Psoas muscle (tissue), 8 donors: ENCODE data around the gene PYGM. TPM values are rescaled to one million over a fixed set of nuclear protein-coding genes. Genes with fewer than 3 reads are reported as not detected.
A peak's percentile ranks its signal among the peaks of the same experiment; 100 is the strongest.

Experiments
- ATAC-seq, 4 donors: fragments of 200-7000 bp; cut with Tn5 transposase; one replicate each; pipeline ENCODE4 v1.9.1; 2020; ENCODE audit warnings: moderate library complexity in 3 of 4, mild to moderate bottlenecking in 2 of 4
- DNase-seq, 2 donors: peaks; one replicate each; pipeline ENCODE4 v3.0.0-alpha.2; 2020
- H3K27ac ChIP-seq: fragments of 200-600 bp; one replicate; pipeline ENCODE4 v1.8.0; 2022
- H3K27me3 ChIP-seq, 3 donors: fragments of 200-600 bp in 1 of 3; one replicate each; pipeline versions ENCODE4 v1.6.1 to v1.8.0; 2013 to 2022; ENCODE audit warnings: low read length in 2 of 3, mild to moderate bottlenecking in 2 of 3, moderate library complexity in 1 of 3; ENCODE audit not compliant: insufficient read depth in 3 of 3
- H3K36me3 ChIP-seq, 2 donors: fragments of 200-600 bp in 1 of 2; one replicate each; pipeline versions ENCODE4 v1.6.1 to v1.8.0; 2013 to 2022; ENCODE audit warnings: low read depth in 1 of 2, mild to moderate bottlenecking in 1 of 2, moderate library complexity in 1 of 2; ENCODE audit not compliant: insufficient read depth in 1 of 2
- H3K4me1 ChIP-seq: fragments of 200-600 bp; one replicate; pipeline ENCODE4 v1.8.0; 2022
- H3K4me3 ChIP-seq: fragments of 200-600 bp; one replicate; pipeline ENCODE4 v1.8.0; 2022; ENCODE audit warnings: mild to moderate bottlenecking
- H3K9me3 ChIP-seq: fragments of 200-600 bp; one replicate; pipeline ENCODE4 v1.8.0; 2022
- CTCF ChIP-seq: fragments of 200-600 bp; IDR thresholded peaks from one replicate; pipeline ENCODE4 v1.8.0; 2022; ENCODE audit warnings: antibody characterized with exemption
- WGBS, 3 donors: extraction: QIAGEN DNeasy Blood & Tissue Kit; methylation state at CpG; one replicate each; pipeline versions ENCODE4 v1.1.6 to v1.1.7; 2013; 5-methylcytosine and 5-hydroxymethylcytosine counted together
- intact Hi-C, 2 donors: fragments of 100-400 bp; cut with DNase I; formaldehyde crosslinking; loops; one replicate each; pipeline versions ENCODE4 v1.11.0 to v1.14.2; 2022
- polyA plus RNA-seq, 3 donors: library from polyadenylated mRNA; stranded (reverse); fragments of 200-250 nt; gene quantifications; one replicate each; pipeline ENCODE4 v1.2.3, GENCODE V29; 2013
- total RNA-seq, 4 donors: library from RNA; stranded (reverse); fragmentation: NEBNext Ultra II Directional in 2 of 4; extraction: Animal tissue kit (Norgen Biotek cat#: 25700) in 2 of 4; gene quantifications; one replicate each; pipeline versions ENCODE4 v1.2.1 to v1.2.4, GENCODE V29; 2021 to 2023
- donor health status: healthy with polysubstance abuse.
- donor health status: DM: no; HTN: no; CAD: no; lungs with moderate emphysema.
- donor health status: Bipolar disorder and iron deficiency.
- donor health status: healthy.
- donor health status: DM: yes; HTN: yes; CAD: no.
- donor health status: DM: no; HTN: no; CAD: no.
- donor health status: DM: no; HTN: no; CAD: no.
- donor health status: DM: yes; HTN: yes; CAD: no.

Gene PYGM
- total and polyA plus RNA-seq, 7 donors: 511 to 2,203 (median 1,729) TPM

- H3K4me1 ChIP-seq: no peaks in the 10 kb centered on the region
- intact Hi-C loops: loop anchor here in 1 of 2 donors (5.0 kb wide), 1 partner anchor 55 kb away; the partner anchor contains the start of gene CDC42BPG
- no peak overlapping the region for H3K4me3 ChIP-seq
- 49 to 58% (median 52%) methylated on average over 15 of the region's 15 CpGs for WGBS, 3 donors
- H3K36me3 ChIP-seq: peaks cover 0 to 17% of the 10 kb centered on the region in 2 donors
- H3K9me3 ChIP-seq: no peaks in the 10 kb centered on the region
- ATAC-seq (peak in 3 of 4 donors; percentile 36 to 77 (median 63)), DNase-seq (peak; percentile 63 to 72)
- peak; percentile 58 for TF ChIP-seq CTCF
- no peaks in the 10 kb centered on the region for H3K27me3 ChIP-seq
- no peak overlapping the region for H3K27ac ChIP-seq
Observed at GRCh38 chr11:64787526-64788320, 27.9 kb upstream of the PYGM start.

GRCh38 chr11:64786308-64786707 is 26.5 kb upstream of the PYGM start:
- TF ChIP-seq CTCF: no peak
- no peak overlapping the region for H3K27ac ChIP-seq
- H3K27me3 ChIP-seq: no peaks in the 10 kb centered on the region
- 89 to 92% (median 89%) methylated on average over 10 of the region's 10 CpGs for WGBS, 3 donors
- H3K36me3 ChIP-seq: peaks cover 0 to 18% of the 10 kb centered on the region in 2 donors
- H3K4me1 ChIP-seq: no peaks in the 10 kb centered on the region
- no peaks in the 10 kb centered on the region for H3K9me3 ChIP-seq
- DNase-seq (peak in 1 of 2 donors; percentile 21), ATAC-seq (no peak)
- intact Hi-C loops: loop anchor here in 1 of 2 donors (5.0 kb wide), 1 partner anchor 56 kb away; the partner anchor contains the start of gene CDC42BPG
- no peak overlapping the region for H3K4me3 ChIP-seq

GRCh38 chr11:64784813-64785581 is 25.2 kb upstream of the PYGM start:
- no peak overlapping the region for H3K4me3 ChIP-seq
- no peak for TF ChIP-seq CTCF
- WGBS, 3 donors: 86 to 89% (median 86%) methylated on average over 12 of the region's 12 CpGs
- H3K4me1 ChIP-seq: no peaks in the 10 kb centered on the region
- ATAC-seq (no peak), DNase-seq (peak in 1 of 2 donors; percentile 12)
- H3K27me3 ChIP-seq: no peaks in the 10 kb centered on the region
- H3K27ac ChIP-seq: no peak overlapping the region
- H3K9me3 ChIP-seq: no peaks in the 10 kb centered on the region
- H3K36me3 ChIP-seq: peaks cover 0 to 15% of the 10 kb centered on the region in 2 donors
- intact Hi-C loops: loop anchor here in 1 of 2 donors (5.0 kb wide), 1 partner anchor 57 kb away; the partner anchor contains the start of gene CDC42BPG

- DNase-seq (peak; percentile 98 to 99), ATAC-seq (peak; percentile 91 to 92 (median 91))
- Histone ChIP-seq H3K27me3 (no peaks in the 10 kb centered on the region), H3K4me1 (peaks cover 40% of the 10 kb centered on the region), H3K36me3 (peaks cover 11 to 44% of the 10 kb centered on the region in 2 donors), H3K27ac (peak within 1 kb of the TSS; percentile 98), H3K9me3 (no peaks in the 10 kb centered on the region), H3K4me3 (peak within 1 kb of the TSS; percentile 87)
- WGBS, 3 donors: 0 to 1% (median 1%) methylated on average over 78 to 80 of the region's 80 CpGs
- TF ChIP-seq CTCF: no peak
- intact Hi-C loops: no loop called here
Observed at GRCh38 chr11:64778473-64779298, 18.9 kb upstream of the PYGM start, which contains the start of gene SF1. TSS of gene SF1 (minus strand) at chr11:64778542. CDS start at chr11:64778392, 150 bp downstream.
